ENCODE results near the gene VKORC1L1. TPM values are rescaled to one million over a fixed set of nuclear protein-coding genes. Genes with fewer than 3 reads are reported as not detected.

The VKORC1L1 gene
- total RNA-seq, 1 experiment from 2014 or later: 28.5 TPM

DNA sequence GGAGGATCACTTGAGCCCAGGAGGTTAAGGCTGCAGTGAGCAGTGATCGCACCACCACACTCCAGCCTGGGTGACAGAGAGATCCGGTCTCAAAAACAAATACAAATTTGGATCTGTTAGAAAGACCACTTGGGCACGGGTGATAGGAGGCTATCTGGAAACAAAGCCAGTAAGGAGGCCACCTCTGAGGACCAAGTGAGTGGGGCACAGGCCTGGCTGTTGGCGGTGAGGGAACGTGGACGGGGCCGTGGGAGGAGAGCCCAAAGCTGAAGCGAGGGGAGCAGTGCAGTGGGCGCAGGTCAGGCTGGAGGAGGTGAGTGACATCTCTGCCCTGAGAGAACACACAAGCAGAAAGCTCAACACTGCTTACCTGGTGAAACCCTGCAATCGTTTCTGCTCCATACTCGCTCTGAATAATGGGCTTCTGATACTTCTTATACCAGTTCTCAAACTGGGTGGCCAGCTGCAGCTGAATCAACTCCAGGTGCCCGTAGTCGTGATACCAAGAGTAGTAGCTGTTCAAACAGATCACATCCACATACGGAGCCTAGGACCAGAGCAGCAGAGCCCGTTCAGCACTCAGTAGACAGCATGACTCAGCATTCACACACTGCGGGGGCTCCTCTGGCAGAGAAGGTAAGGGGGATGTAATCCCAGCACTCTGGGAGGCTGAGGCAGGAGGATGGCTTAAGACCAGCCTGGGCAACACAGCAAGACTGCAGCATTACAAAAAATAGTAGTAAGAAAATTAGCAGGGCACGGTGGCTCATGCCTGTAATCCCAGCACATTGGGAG, 94.7 kb downstream of the VKORC1L1 start (continued):
- no peak for TF ChIP-seq ZNF281 (CRISPR knock-in tag; IDR thresholded peaks at IDR 0.05)

GRCh38 chr7:65968256-65969185, 95.6 kb downstream of the VKORC1L1 start:
- H3K27me3 Mint-ChIP-seq (ENCODE audit: low read depth): no peaks in the 10 kb centered on the region
- no peak overlapping the region for H3K4me3 Mint-ChIP-seq
- no peak for ATAC-seq
- no peak overlapping the region for H3K27ac Mint-ChIP-seq
- TF ChIP-seq GRHL2 (CRISPR knock-in tag; IDR thresholded peaks at IDR 0.05; ENCODE audit: insufficient replicate concordance, severe bottlenecking) (no peak), E2F4 (CRISPR knock-in tag; IDR thresholded peaks at IDR 0.05; ENCODE audit: borderline replicate concordance, low read depth) (no peak), ZMAT4 (CRISPR knock-in tag; IDR thresholded peaks at IDR 0.05) (no peak), SP1 (CRISPR knock-in tag; conservative IDR thresholded peaks at IDR 0.05) (no peak), RELA (CRISPR knock-in tag; IDR thresholded peaks at IDR 0.05; ENCODE audit: borderline replicate concordance) (no peak), HMGA2 (CRISPR knock-in tag; IDR thresholded peaks at IDR 0.05) (no peak), ZNF423 (CRISPR knock-in tag; IDR thresholded peaks at IDR 0.05) (no peak), PRRX2 (CRISPR knock-in tag; IDR thresholded peaks at IDR 0.05) (no peak), IRF2 (CRISPR knock-in tag; IDR thresholded peaks at IDR 0.05; ENCODE audit: borderline replicate concordance, low read depth) (no peak), FOXJ3 (CRISPR knock-in tag; IDR thresholded peaks at IDR 0.05; ENCODE audit: borderline replicate concordance) (no peak), ETV6 (CRISPR knock-in tag; IDR thresholded peaks at IDR 0.05) (no peak)
- TF ChIP-seq, protein P1, sequence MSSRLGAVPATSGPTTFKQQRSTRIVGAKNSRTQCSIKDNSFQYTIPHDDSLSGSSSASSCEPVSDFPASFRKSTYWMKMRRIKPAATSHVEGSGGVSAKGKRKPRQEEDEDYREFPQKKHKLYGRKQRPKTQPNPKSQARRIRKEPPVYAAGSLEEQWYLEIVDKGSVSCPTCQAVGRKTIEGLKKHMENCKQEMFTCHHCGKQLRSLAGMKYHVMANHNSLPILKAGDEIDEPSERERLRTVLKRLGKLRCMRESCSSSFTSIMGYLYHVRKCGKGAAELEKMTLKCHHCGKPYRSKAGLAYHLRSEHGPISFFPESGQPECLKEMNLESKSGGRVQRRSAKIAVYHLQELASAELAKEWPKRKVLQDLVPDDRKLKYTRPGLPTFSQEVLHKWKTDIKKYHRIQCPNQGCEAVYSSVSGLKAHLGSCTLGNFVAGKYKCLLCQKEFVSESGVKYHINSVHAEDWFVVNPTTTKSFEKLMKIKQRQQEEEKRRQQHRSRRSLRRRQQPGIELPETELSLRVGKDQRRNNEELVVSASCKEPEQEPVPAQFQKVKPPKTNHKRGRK (CRISPR knock-in tag; IDR thresholded peaks at IDR 0.05; ENCODE audit: borderline replicate concordance): no peak
- TF ChIP-seq, protein P2, sequence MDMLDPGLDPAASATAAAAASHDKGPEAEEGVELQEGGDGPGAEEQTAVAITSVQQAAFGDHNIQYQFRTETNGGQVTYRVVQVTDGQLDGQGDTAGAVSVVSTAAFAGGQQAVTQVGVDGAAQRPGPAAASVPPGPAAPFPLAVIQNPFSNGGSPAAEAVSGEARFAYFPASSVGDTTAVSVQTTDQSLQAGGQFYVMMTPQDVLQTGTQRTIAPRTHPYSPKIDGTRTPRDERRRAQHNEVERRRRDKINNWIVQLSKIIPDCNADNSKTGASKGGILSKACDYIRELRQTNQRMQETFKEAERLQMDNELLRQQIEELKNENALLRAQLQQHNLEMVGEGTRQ (CRISPR knock-in tag; IDR thresholded peaks at IDR 0.05): no peak
- TF ChIP-seq, protein P3, sequence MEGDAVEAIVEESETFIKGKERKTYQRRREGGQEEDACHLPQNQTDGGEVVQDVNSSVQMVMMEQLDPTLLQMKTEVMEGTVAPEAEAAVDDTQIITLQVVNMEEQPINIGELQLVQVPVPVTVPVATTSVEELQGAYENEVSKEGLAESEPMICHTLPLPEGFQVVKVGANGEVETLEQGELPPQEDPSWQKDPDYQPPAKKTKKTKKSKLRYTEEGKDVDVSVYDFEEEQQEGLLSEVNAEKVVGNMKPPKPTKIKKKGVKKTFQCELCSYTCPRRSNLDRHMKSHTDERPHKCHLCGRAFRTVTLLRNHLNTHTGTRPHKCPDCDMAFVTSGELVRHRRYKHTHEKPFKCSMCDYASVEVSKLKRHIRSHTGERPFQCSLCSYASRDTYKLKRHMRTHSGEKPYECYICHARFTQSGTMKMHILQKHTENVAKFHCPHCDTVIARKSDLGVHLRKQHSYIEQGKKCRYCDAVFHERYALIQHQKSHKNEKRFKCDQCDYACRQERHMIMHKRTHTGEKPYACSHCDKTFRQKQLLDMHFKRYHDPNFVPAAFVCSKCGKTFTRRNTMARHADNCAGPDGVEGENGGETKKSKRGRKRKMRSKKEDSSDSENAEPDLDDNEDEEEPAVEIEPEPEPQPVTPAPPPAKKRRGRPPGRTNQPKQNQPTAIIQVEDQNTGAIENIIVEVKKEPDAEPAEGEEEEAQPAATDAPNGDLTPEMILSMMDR (IDR thresholded peaks at IDR 0.05): no peak
- H3K36me3 Mint-ChIP-seq: peaks cover 79% of the 10 kb centered on the region
- no peaks in the 10 kb centered on the region for H3K4me1 Mint-ChIP-seq
- DNase-seq (ENCODE audit: low spot score): no peak
- H3K9me3 Mint-ChIP-seq: no peaks in the 10 kb centered on the region
- POLR2A ChIA-PET: no interaction called here
- CTCF ChIA-PET: interaction anchor here (1.0 kb wide), 1 partner anchor 46 kb away, joined by 3 read pairs; no protein-coding TSS in a partner anchor

All from WTC11 (cell line).